Measurements from ENCODE around the gene NHSL2.

DNA sequence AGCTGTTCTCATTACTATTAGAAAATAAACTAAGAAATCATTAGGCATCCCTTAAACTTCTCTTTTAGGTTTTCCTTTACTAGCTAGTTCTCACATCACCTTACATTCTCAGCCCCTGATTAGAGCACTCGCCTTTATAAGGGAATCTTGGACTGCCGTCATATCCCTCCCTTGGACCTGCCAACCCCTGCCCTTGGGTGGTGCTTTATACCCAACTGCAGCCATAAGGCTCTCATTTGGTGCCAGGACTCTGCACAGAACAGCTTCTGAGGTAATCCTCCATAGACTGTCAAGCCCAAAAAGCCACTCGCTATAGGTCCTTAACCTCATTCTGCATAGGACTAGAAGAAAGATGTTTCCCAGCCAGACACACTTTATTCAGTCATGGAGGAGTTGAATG, 67.5 kb downstream of the NHSL2 start:
- TF ChIP-seq, protein P1, sequence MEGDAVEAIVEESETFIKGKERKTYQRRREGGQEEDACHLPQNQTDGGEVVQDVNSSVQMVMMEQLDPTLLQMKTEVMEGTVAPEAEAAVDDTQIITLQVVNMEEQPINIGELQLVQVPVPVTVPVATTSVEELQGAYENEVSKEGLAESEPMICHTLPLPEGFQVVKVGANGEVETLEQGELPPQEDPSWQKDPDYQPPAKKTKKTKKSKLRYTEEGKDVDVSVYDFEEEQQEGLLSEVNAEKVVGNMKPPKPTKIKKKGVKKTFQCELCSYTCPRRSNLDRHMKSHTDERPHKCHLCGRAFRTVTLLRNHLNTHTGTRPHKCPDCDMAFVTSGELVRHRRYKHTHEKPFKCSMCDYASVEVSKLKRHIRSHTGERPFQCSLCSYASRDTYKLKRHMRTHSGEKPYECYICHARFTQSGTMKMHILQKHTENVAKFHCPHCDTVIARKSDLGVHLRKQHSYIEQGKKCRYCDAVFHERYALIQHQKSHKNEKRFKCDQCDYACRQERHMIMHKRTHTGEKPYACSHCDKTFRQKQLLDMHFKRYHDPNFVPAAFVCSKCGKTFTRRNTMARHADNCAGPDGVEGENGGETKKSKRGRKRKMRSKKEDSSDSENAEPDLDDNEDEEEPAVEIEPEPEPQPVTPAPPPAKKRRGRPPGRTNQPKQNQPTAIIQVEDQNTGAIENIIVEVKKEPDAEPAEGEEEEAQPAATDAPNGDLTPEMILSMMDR (IDR thresholded peaks at IDR 0.05): no peak
- no peak for TF ChIP-seq ZFX (IDR thresholded peaks at IDR 0.05; ENCODE audit: borderline replicate concordance)

Measured in 22Rv1 (cell line).